Stimulated activated CD4-positive, alpha-beta T cell treated with anti-CD3 and anti-CD28 coated beads, Interleukin-1b, Interleukin-23, amount 100 ng/mL, for 1 hour (primary cell): ENCODE results near the gene APBA1.
"Not testable (repeated sequence)": the region's sequence is repeated elsewhere in the genome, so short reads cannot be mapped to it uniquely, and the experiment has no call there.

Source experiments
- DNase-seq, 2 donors: peaks; one replicate each; pipeline ENCODE4 v3.0.0-alpha.2; 2020; ENCODE audit warnings: low read depth in 2 of 2

Gene APBA1

GRCh38 chr9:69442486-69442885 is 229.7 kb downstream of the APBA1 start:
- DNase-seq = no peak

- not testable (repeated sequence) for DNase-seq
Measured at GRCh38 chr9:69440254-69440955, 231.8 kb downstream of the APBA1 start.

GRCh38 chr9:69439654-69440053 is 232.5 kb downstream of the APBA1 start:
- DNase-seq = not testable (repeated sequence)

GRCh38 chr9:69433968-69434367 is 238.2 kb downstream of the APBA1 start:
- no peak for DNase-seq

- DNase-seq = no peak
Measured at GRCh38 chr9:69433392-69433791, 238.8 kb downstream of the APBA1 start.

GRCh38 chr9:69432623-69433022 is 239.5 kb downstream of the APBA1 start:
- no peak for DNase-seq

GRCh38 chr9:69431777-69432176 is 240.4 kb downstream of the APBA1 start:
- DNase-seq = no peak

GRCh38 chr9:69431203-69431602 is 241.0 kb downstream of the APBA1 start:
- DNase-seq = no peak

GRCh38 chr9:69430206-69430605 is 242.0 kb downstream of the APBA1 start:
- no peak for DNase-seq

- DNase-seq = no peak
Measured at GRCh38 chr9:69429281-69429680, 242.9 kb downstream of the APBA1 start.

GRCh38 chr9:69428017-69428785 is 244.0 kb downstream of the APBA1 start:
- DNase-seq = no peak

- no peak for DNase-seq
Measured at GRCh38 chr9:69427286-69427685, 244.9 kb downstream of the APBA1 start.

- no peak for DNase-seq
Measured at GRCh38 chr9:69425136-69425801, 246.9 kb downstream of the APBA1 start.

- peak; percentile 9 to 20 for DNase-seq
Measured at GRCh38 chr9:69421908-69422801, 250.0 kb downstream of the APBA1 start.

GRCh38 chr9:69420611-69421270 is 251.4 kb downstream of the APBA1 start:
- no peak for DNase-seq

- DNase-seq = no peak
Measured at GRCh38 chr9:69412741-69413150, 259.4 kb downstream of the APBA1 start.

GRCh38 chr9:69411931-69412740 is 260.0 kb downstream of the APBA1 start:
- DNase-seq = no peak

- DNase-seq = no peak
Measured at GRCh38 chr9:69411246-69411645, 260.9 kb downstream of the APBA1 start.

- DNase-seq = not testable (repeated sequence)
Measured at GRCh38 chr9:69409936-69410335, 262.2 kb downstream of the APBA1 start.

GRCh38 chr9:69400470-69400869 is 271.7 kb downstream of the APBA1 start:
- DNase-seq = no peak
